ENCODE results near the gene SEC16A.

The SEC16A gene

GRCh38 chr9:136519263-136520052, 36.6 kb upstream of the SEC16A start:
- no peak for DNase-seq

GRCh38 chr9:136518623-136519022, 35.8 kb upstream of the SEC16A start:
- no peak for DNase-seq

- DNase-seq: no peak
Measured at GRCh38 chr9:136517950-136518349, 35.1 kb upstream of the SEC16A start.

- no peak for DNase-seq
Measured at GRCh38 chr9:136517012-136517743, 34.3 kb upstream of the SEC16A start.

- no peak for DNase-seq
Measured at GRCh38 chr9:136516191-136516654, 33.4 kb upstream of the SEC16A start.

GRCh38 chr9:136515276-136515675, 32.4 kb upstream of the SEC16A start:
- DNase-seq: no peak

GRCh38 chr9:136514022-136514714, 31.3 kb upstream of the SEC16A start:
- DNase-seq: no peak

GRCh38 chr9:136513191-136513590, 30.4 kb upstream of the SEC16A start:
- no peak for DNase-seq

- DNase-seq: no peak
Measured at GRCh38 chr9:136512651-136513071, 29.8 kb upstream of the SEC16A start.

GRCh38 chr9:136511670-136512592, 29.1 kb upstream of the SEC16A start:
- DNase-seq: no peak

- no peak for DNase-seq
Measured at GRCh38 chr9:136511144-136511669, 28.4 kb upstream of the SEC16A start.

- no peak for DNase-seq
Measured at GRCh38 chr9:136510561-136510960, 27.7 kb upstream of the SEC16A start.

- no peak for DNase-seq
Measured at GRCh38 chr9:136509549-136509948, 26.7 kb upstream of the SEC16A start.

- no peak for DNase-seq
Measured at GRCh38 chr9:136508729-136509500, 26.1 kb upstream of the SEC16A start.

- no peak for DNase-seq
Measured at GRCh38 chr9:136507992-136508375, 25.1 kb upstream of the SEC16A start.

- no peak for DNase-seq
Measured at GRCh38 chr9:136507221-136507991, 24.6 kb upstream of the SEC16A start.

GRCh38 chr9:136506425-136506824, 23.6 kb upstream of the SEC16A start:
- no peak for DNase-seq

GRCh38 chr9:136505406-136506403, 22.9 kb upstream of the SEC16A start:
- DNase-seq: no peak
